ENCODE measurements around the gene TMEM259. TPM values are rescaled to one million over a fixed set of nuclear protein-coding genes. Genes with fewer than 3 reads are reported as not detected.

Gene TMEM259
- total RNA-seq, 1 donor = 83.0 TPM

DNA sequence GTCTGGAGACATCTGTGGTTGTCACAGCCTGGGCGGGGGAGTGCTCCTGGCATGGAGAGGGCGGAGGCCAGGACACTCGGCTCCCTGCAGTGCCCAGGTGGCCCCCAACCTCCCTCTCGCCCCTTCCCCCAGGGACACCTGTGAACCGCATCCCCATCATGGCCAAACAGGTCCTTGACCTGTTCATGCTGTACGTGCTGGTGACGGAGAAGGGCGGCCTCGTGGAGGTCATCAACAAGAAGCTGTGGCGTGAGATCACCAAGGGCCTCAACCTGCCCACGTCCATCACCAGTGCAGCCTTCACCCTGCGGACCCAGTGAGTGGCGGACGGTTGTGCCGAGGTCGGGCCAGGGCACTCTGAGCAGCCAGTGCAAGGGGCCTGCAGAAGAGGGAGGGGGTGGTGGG lies 56.8 kb downstream of the TMEM259 start:
- no peaks in the 10 kb centered on the region for H3K9me3 ChIP-seq (ENCODE audit: low read depth, low read length)
- H3K27me3 ChIP-seq (ENCODE audit: insufficient read depth, low read length) = no peaks in the 10 kb centered on the region
- H3K4me3 ChIP-seq (ENCODE audit: low read length) = no peak overlapping the region
- no peaks in the 10 kb centered on the region for H3K4me1 ChIP-seq (ENCODE audit: insufficient read depth, low read length)

DNA sequence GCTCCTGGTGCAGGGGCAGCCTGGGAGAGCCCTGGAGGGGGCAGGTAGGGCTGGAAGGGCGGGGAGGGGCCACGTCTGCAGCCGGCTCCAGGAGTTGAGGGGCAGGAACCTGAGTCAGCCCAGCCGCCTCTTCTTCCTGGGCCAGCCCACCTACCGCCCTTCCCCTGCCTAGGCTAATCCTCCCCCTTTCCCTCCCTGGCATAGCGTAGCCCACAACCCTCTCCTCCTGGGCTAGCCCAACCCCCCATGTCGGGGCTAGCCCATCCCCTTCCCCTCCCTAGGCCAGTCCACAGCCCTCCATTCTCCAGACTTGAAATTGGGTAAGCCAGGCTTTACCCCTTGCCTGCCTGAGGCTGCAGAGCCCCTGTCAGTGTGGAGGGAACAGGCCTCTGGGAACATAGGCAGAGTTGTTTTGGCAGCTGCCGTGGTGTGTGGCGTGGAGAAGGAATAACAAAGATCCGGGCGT lies 57.4 kb downstream of the TMEM259 start:
- Histone ChIP-seq H3K4me1 (ENCODE audit: insufficient read depth, low read length) (no peaks in the 10 kb centered on the region), H3K9me3 (ENCODE audit: low read depth, low read length) (no peaks in the 10 kb centered on the region), H3K4me3 (ENCODE audit: low read length) (no peak overlapping the region), H3K27me3 (ENCODE audit: insufficient read depth, low read length) (no peaks in the 10 kb centered on the region)

DNA sequence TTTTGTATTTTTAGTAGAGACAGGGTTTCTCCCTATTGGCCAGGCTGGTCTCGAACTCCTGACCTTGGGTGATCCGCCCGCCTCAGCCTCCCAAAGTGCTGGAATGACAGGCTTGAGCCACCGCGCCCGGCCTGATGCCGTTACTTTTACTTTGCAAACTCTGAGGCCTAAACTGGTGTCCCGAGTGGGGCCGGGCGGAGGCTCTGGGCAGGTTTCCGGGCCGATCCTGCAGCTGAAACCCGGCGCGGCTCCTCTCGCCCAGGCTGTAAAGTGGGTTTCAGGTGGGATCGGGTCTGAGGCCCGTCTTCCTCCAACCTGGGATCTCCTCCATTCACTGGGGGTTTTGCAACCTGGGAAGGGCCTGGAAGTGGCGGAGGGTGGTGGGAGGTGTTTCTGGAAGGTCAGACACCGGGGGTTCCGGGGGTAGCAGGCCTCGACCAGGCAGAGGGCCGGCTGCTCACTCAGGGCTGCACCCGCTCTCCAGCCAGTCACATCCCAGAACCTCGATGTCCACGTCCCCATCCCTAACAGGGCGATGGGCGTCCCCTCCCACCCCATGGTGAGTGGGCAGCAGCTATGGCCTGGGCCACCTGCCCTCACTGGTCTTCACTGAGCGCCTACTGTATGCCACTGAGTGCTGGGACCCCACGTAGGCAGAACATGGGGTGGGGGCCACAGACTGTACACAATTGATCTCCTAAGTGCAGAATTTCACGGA lies 58.1 kb downstream of the TMEM259 start:
- no peaks in the 10 kb centered on the region for H3K9me3 ChIP-seq (ENCODE audit: low read depth, low read length)
- H3K27me3 ChIP-seq (ENCODE audit: insufficient read depth, low read length) = no peaks in the 10 kb centered on the region
- no peaks in the 10 kb centered on the region for H3K4me1 ChIP-seq (ENCODE audit: insufficient read depth, low read length)
- no peak overlapping the region for H3K4me3 ChIP-seq (ENCODE audit: low read length)

DNA sequence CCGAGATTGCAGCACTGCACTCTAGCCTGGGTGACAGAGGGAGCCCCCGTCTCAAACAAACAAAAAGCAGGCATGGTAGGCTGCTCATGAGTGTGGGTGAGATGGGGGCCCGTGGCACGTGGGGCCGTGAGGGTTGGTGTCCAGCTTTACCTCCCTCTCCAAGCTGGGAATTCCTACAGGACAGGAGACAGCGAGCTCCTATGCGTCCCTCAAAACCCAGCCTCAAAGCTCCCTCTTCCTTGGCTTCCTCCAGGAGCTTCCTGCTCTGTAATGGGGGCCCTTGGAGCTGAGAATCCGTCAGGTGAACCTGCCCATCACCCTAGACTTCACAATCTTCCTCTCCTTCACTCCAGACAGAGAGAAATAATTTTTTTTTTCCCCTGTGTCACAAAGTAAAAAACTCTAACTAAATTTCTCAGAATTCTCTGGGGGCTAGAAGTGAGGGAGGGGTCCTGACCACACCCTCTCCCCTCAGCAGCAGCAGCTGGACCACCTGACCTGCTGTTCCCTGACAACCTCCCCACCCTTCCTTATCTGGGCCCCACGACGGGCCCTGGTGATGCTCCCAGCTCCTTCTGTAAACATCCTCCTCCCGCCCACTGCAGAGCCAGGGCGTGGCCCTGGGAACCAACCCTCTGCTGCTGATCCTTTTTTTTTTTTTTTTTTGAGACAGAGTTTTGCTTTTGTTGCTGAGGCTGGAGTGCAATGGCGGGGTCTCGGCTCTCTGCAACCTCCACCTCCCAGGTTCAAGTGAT lies 58.9 kb downstream of the TMEM259 start:
- Histone ChIP-seq H3K9me3 (ENCODE audit: low read depth, low read length) (no peaks in the 10 kb centered on the region), H3K4me3 (ENCODE audit: low read length) (no peak overlapping the region), H3K27me3 (ENCODE audit: insufficient read depth, low read length) (no peaks in the 10 kb centered on the region), H3K4me1 (ENCODE audit: insufficient read depth, low read length) (no peaks in the 10 kb centered on the region)

DNA sequence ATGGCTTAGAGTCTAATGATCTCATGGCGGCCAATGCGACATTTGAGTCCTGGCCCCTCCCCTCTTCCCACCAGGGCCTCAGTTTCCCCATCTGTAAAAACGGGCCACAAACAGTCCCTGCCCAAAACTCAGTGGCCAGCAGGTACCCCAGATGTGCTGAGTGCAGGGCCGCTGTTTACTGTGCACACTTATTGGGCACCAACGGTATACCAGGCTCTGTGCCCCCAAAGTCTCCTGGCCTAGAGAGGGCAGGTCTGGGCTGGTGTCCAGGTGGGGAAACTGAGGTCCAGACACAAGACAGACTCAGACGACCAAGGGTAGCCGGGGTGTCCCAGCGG lies 60.4 kb downstream of the TMEM259 start:
- Histone ChIP-seq H3K4me3 (ENCODE audit: low read length) (no peak overlapping the region), H3K27me3 (ENCODE audit: insufficient read depth, low read length) (no peaks in the 10 kb centered on the region), H3K9me3 (ENCODE audit: low read depth, low read length) (no peaks in the 10 kb centered on the region), H3K4me1 (ENCODE audit: insufficient read depth, low read length) (no peaks in the 10 kb centered on the region)

DNA sequence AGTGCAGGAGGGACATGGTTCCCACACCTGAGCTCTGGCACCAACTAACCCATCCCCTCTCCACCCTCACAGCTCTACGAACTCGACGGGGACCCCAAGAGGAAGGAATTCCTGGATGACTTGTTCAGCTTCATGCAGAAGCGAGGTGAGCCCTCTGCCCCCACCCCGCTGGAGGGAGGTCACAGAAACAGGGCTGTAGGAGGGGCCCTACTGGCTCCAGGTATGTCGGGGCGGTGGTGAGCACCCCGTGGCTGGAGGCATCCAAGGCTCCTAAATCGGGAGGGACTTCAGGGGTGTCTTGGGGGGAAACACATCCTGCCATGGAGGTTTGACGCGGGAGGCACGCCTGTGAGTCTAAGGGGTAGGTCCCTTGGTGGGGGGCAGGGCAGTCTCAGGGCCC lies 60.9 kb downstream of the TMEM259 start:
- no peaks in the 10 kb centered on the region for H3K4me1 ChIP-seq (ENCODE audit: insufficient read depth, low read length)
- no peaks in the 10 kb centered on the region for H3K27me3 ChIP-seq (ENCODE audit: insufficient read depth, low read length)
- no peaks in the 10 kb centered on the region for H3K9me3 ChIP-seq (ENCODE audit: low read depth, low read length)
- H3K4me3 ChIP-seq (ENCODE audit: low read length) = no peak overlapping the region

Other genes with a start within 250 kb of the TMEM259 start
- gene PTBP1, start 223.7 kb downstream of the TMEM259 start, total RNA-seq = 109 TPM
- gene PLPPR3, start 199.2 kb downstream of the TMEM259 start, total RNA-seq = not detected
- gene AZU1, start 193.3 kb downstream of the TMEM259 start, total RNA-seq = 0.31 TPM
- 0.31 TPM for gene PRTN3, start 180.1 kb downstream of the TMEM259 start, total RNA-seq
- 0.63 TPM for gene ELANE, start 168.8 kb downstream of the TMEM259 start, total RNA-seq
- 148 TPM for gene CFD, start 161.5 kb downstream of the TMEM259 start, total RNA-seq
- gene MED16, start 127.9 kb downstream of the TMEM259 start, total RNA-seq = 15.2 TPM
- not detected for gene RNU6-9, start 127.6 kb downstream of the TMEM259 start, total RNA-seq
- gene R3HDM4, start 107.9 kb downstream of the TMEM259 start, total RNA-seq = 134 TPM
- 0.10 TPM for gene KISS1R, start 103.8 kb downstream of the TMEM259 start, total RNA-seq
- 8.0 TPM for gene ARID3A, start 95.1 kb downstream of the TMEM259 start, total RNA-seq
- 15.1 TPM for gene WDR18, start 36.8 kb downstream of the TMEM259 start, total RNA-seq
- 0.21 TPM for gene GRIN3B, start 20.7 kb downstream of the TMEM259 start, total RNA-seq
- gene RNU6-2, start 399 bp upstream of the TMEM259 start, total RNA-seq = not detected
- gene CNN2, start 5.5 kb upstream of the TMEM259 start, total RNA-seq = 152 TPM
- gene ABCA7, start 19.0 kb upstream of the TMEM259 start, total RNA-seq = 28.2 TPM
- 261 TPM for gene ARHGAP45, start 46.0 kb upstream of the TMEM259 start, total RNA-seq
- 48.9 TPM for gene POLR2E, start 74.3 kb upstream of the TMEM259 start, total RNA-seq
- gene GPX4, start 82.9 kb upstream of the TMEM259 start, total RNA-seq = 162 TPM
- gene SBNO2, start 153.1 kb upstream of the TMEM259 start, total RNA-seq = 53.8 TPM
- gene STK11, start 184.7 kb upstream of the TMEM259 start, total RNA-seq = 36.7 TPM
- gene CBARP, start 216.9 kb upstream of the TMEM259 start, total RNA-seq = not detected
- 10.4 TPM for gene ATP5F1D, start 220.6 kb upstream of the TMEM259 start, total RNA-seq
- gene MIDN, start 227.5 kb upstream of the TMEM259 start, total RNA-seq = 67.0 TPM
- 455 TPM for gene CIRBP, start 248.2 kb upstream of the TMEM259 start, total RNA-seq